Hepatocyte (in vitro differentiated cells): ENCODE measurements around the gene ETV6. TPM values are rescaled to one million over a fixed set of nuclear protein-coding genes. Genes with fewer than 3 reads are reported as not detected.
A peak's percentile ranks its signal among the peaks of the same experiment; 100 is the strongest.

Source experiments
- DNase-seq: peaks from one replicate; pipeline ENCODE4 v3.0.0-alpha.2; 2016; ENCODE audit warnings: low spot score
- H2AFZ ChIP-seq: fragments of 200-600 bp; sonication (generic); 2 replicates; pipeline ENCODE4 v1.6.0; 2016; ENCODE audit warnings: antibody characterized with exemption, mild to moderate bottlenecking
- H3K27ac ChIP-seq: fragments of 200-600 bp; sonication (generic); 2 replicates; pipeline ENCODE4 v1.5.1; 2016; ENCODE audit warnings: mild to moderate bottlenecking
- H3K27me3 ChIP-seq: fragments of 200-600 bp; sonication (generic); 2 replicates; pipeline ENCODE4 v1.6.1; 2016
- H3K36me3 ChIP-seq: fragments of 200-600 bp; sonication (generic); replicated peaks from 2 replicates; pipeline ENCODE4 v1.5.1; 2016; ENCODE audit warnings: low read depth; ENCODE audit not compliant: insufficient read depth
- H3K4me1 ChIP-seq: fragments of 200-600 bp; sonication (generic); 2 replicates; pipeline ENCODE4 v1.5.1; 2016; ENCODE audit warnings: mild to moderate bottlenecking, moderate library complexity; ENCODE audit not compliant: insufficient read depth
- H3K4me2 ChIP-seq: fragments of 200-600 bp; sonication (generic); 2 replicates; pipeline ENCODE4 v1.6.0; 2016
- H3K4me3 ChIP-seq: fragments of 200-600 bp; sonication (generic); 2 replicates; pipeline ENCODE4 v1.5.1; 2016; ENCODE audit warnings: mild to moderate bottlenecking
- H3K79me2 ChIP-seq: fragments of 200-600 bp; sonication (generic); 2 replicates; pipeline ENCODE4 v1.6.0; 2017; ENCODE audit warnings: mild to moderate bottlenecking
- H3K9me2 ChIP-seq: fragments of 200-600 bp; sonication (generic); replicated peaks from 2 replicates; pipeline ENCODE4 v1.6.0; 2017; ENCODE audit warnings: mild to moderate bottlenecking; ENCODE audit not compliant: insufficient read depth
- H3K9me3 ChIP-seq: fragments of 200-600 bp; sonication (generic); 2 replicates; pipeline ENCODE4 v1.5.1; 2016; ENCODE audit warnings: low read depth, mild to moderate bottlenecking
- H4K20me1 ChIP-seq: fragments of 200-600 bp; sonication (generic); 2 replicates; pipeline ENCODE4 v1.6.0; 2016; ENCODE audit warnings: mild to moderate bottlenecking; ENCODE audit not compliant: insufficient read depth, poor library complexity, severe bottlenecking
- EZH2 ChIP-seq: fragments of 200-600 bp; sonication (generic); IDR thresholded peaks from 2 replicates; pipeline ENCODE4 v1.6.1; 2016; ENCODE audit warnings: antibody characterized with exemption, mild to moderate bottlenecking, borderline replicate concordance
- EZH2phosphoT487 ChIP-seq: fragments of 200-600 bp; sonication (generic); IDR thresholded peaks from one replicate; pipeline ENCODE4 v1.6.1; 2018; ENCODE audit warnings: antibody characterized with exemption, mild to moderate bottlenecking, low read depth, moderate library complexity; ENCODE audit not compliant: unreplicated experiment, severe bottlenecking
- WGBS: methylation state at CpG from one replicate; pipeline ENCODE4 v1.1.6; 2016; ENCODE audit warnings: low lambda C conversion rate; ENCODE audit errors: missing lambda C conversion rate; 5-methylcytosine and 5-hydroxymethylcytosine counted together
- polyA plus RNA-seq: library from polyadenylated mRNA; unstranded; fragments of >200 nt; fragmentation: Nextera tagmentation; extraction: Ambion mirVana; gene quantifications from 2 replicates; pipeline ENCODE4 v1.2.1, GENCODE V29; 2016
- total RNA-seq: library from RNA; depleted of rRNA; stranded (reverse); fragments of >200 nt; gene quantifications from 2 replicates; pipeline ENCODE4 v1.2.3, GENCODE V29; 2014
- TF ChIP-seq, protein P1 (sequence below): fragments of 200-600 bp; sonication (generic); IDR thresholded peaks from 2 replicates; pipeline ENCODE4 v1.5.1; 2016; ENCODE audit warnings: antibody characterized with exemption, mild to moderate bottlenecking; ENCODE audit not compliant: poor library complexity

ETV6 gene
- total and polyA plus RNA-seq, 2 experiments from 2014 or later = 8.0 to 9.7 TPM

DNA sequence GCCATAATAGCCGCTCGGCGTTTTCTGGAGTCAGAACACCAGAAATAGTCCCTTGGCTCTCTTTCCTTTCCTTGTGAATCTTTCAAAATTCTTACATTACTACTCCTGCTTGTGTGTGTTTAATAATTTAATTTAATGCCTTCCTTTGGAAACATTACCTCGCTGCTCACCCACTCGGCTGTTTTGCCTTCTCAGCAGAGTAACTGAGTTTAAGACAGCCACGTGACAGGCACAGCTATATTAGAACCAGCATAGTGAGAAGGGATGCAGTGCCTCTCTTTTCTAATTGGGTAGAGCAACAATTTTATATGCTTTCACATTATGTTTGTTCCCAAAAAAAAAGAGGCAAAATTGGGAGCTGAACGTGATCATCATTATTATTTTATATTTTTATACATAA lies 107.6 kb downstream of the ETV6 start:
- H4K20me1 ChIP-seq = no peaks in the 10 kb centered on the region
- TF ChIP-seq EZH2 = no peak
- TF ChIP-seq, protein P1, sequence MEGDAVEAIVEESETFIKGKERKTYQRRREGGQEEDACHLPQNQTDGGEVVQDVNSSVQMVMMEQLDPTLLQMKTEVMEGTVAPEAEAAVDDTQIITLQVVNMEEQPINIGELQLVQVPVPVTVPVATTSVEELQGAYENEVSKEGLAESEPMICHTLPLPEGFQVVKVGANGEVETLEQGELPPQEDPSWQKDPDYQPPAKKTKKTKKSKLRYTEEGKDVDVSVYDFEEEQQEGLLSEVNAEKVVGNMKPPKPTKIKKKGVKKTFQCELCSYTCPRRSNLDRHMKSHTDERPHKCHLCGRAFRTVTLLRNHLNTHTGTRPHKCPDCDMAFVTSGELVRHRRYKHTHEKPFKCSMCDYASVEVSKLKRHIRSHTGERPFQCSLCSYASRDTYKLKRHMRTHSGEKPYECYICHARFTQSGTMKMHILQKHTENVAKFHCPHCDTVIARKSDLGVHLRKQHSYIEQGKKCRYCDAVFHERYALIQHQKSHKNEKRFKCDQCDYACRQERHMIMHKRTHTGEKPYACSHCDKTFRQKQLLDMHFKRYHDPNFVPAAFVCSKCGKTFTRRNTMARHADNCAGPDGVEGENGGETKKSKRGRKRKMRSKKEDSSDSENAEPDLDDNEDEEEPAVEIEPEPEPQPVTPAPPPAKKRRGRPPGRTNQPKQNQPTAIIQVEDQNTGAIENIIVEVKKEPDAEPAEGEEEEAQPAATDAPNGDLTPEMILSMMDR = no peak
- TF ChIP-seq EZH2phosphoT487 = no peak
- H3K4me1 ChIP-seq = peaks cover 8% of the 10 kb centered on the region
- 78% methylated on average over 7 of the region's 7 CpGs for WGBS
- H2AFZ ChIP-seq = no peak overlapping the region
- H3K9me2 ChIP-seq = no peaks in the 10 kb centered on the region
- H3K4me2 ChIP-seq = no peak overlapping the region
- H3K4me3 ChIP-seq = no peak overlapping the region
- H3K36me3 ChIP-seq = no peaks in the 10 kb centered on the region
- no peaks in the 10 kb centered on the region for H3K9me3 ChIP-seq
- H3K79me2 ChIP-seq = peaks cover 9% of the 10 kb centered on the region
- no peak overlapping the region for H3K27ac ChIP-seq
- no peak for DNase-seq
- H3K27me3 ChIP-seq = no peaks in the 10 kb centered on the region

DNA sequence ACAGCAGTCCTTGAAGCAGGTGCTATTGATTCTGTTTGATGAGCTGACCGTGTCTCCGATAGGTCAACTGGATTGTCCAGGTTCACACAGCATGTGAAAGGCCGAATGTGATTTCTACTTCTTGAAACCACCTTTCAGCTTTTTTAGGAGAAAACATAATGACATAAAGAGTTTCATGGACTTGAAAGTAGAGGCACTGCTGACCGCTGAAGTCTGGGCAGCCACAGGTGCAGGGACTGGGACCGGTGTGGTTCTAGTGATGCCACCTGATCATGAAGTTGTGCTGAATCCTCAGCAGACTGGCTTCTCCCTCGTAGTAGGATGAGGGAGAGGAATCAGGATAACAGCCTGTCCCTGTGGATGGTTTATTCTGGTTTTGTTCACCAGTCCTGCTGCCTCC lies 108.1 kb downstream of the ETV6 start:
- Histone ChIP-seq H3K36me3 (no peaks in the 10 kb centered on the region), H3K4me2 (no peak overlapping the region), H3K9me3 (no peaks in the 10 kb centered on the region), H2AFZ (no peak overlapping the region), H3K9me2 (no peaks in the 10 kb centered on the region), H3K4me3 (no peak overlapping the region), H4K20me1 (no peaks in the 10 kb centered on the region), H3K27ac (no peak overlapping the region), H3K4me1 (peaks cover 8% of the 10 kb centered on the region), H3K79me2 (peaks cover 9% of the 10 kb centered on the region), H3K27me3 (no peaks in the 10 kb centered on the region)
- no peak for DNase-seq
- no peak for TF ChIP-seq EZH2phosphoT487
- no peak for TF ChIP-seq EZH2
- TF ChIP-seq, protein P1 = no peak
- 98% methylated on average over 6 of the region's 6 CpGs for WGBS

DNA sequence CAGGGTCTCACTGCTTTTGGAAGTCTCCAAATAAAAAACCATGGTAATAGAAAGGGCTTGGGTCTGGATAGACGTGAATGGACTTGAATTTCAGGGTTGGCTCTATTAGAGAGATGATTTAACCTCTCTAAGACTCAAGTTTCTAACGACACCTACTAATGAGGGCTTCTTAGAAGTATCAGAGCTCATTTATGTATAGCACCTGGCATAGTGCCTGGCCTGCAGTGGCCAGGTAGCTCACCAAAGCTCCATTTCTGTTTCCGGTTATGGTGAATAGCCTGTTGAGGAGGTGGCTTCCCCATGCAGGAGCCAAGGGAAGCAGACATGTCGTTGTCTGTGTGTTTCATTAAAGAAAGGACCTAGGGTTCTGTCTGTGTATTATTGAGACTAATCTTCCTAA lies 108.6 kb downstream of the ETV6 start:
- WGBS = 89% methylated on average over 4 of the region's 4 CpGs
- no peaks in the 10 kb centered on the region for H3K27me3 ChIP-seq
- H3K4me1 ChIP-seq = peaks cover 8% of the 10 kb centered on the region
- no peaks in the 10 kb centered on the region for H3K9me2 ChIP-seq
- no peaks in the 10 kb centered on the region for H3K9me3 ChIP-seq
- no peaks in the 10 kb centered on the region for H3K36me3 ChIP-seq
- TF ChIP-seq, protein P1 = no peak
- TF ChIP-seq EZH2 (no peak), EZH2phosphoT487 (no peak)
- H3K4me3 ChIP-seq = no peak overlapping the region
- H2AFZ ChIP-seq = no peak overlapping the region
- no peak overlapping the region for H3K4me2 ChIP-seq
- no peaks in the 10 kb centered on the region for H4K20me1 ChIP-seq
- peak overlapping the region; percentile 80 for H3K27ac ChIP-seq
- no peak for DNase-seq
- peaks cover 9% of the 10 kb centered on the region for H3K79me2 ChIP-seq
